ENCODE data around the gene MAB21L2. TPM values are rescaled to one million over a fixed set of nuclear protein-coding genes. Genes with fewer than 3 reads are reported as not detected.

Gene MAB21L2
- total RNA-seq, 1 experiment from 2014 or later: not detected

GRCh38 chr4:150628073-150628472, 46.1 kb downstream of the MAB21L2 start:
- H2BK20ac ChIP-seq (ENCODE audit: low read depth, low read length, poor library complexity, severe bottlenecking): no peak overlapping the region
- no peak overlapping the region for H3K14ac ChIP-seq (ENCODE audit: insufficient read depth, low read length)
- H3K56ac ChIP-seq (ENCODE audit: insufficient read length, low read depth, low read length): no peak overlapping the region
- no peak overlapping the region for H3K23ac ChIP-seq (ENCODE audit: insufficient read length, low read depth, low read length)
- H2BK12ac ChIP-seq (ENCODE audit: insufficient read length, low read depth, low read length): no peak overlapping the region
- no peak overlapping the region for H2BK5ac ChIP-seq (ENCODE audit: insufficient read length, low read length)
- no peaks in the 10 kb centered on the region for H3K79me2 ChIP-seq (ENCODE audit: insufficient read depth, low read length)
- DNase-seq: no peak
- peaks cover 12 to 13% of the 10 kb centered on the region in 2 experiments for H3K4me1 Mint-ChIP-seq
- no peaks in the 10 kb centered on the region; a peak in 2 of 7 replicates for H3K36me3 Mint-ChIP-seq (ENCODE audit: insufficient read depth in 1 of 3, low read depth in 3 of 3)
- no peak overlapping the region for H4K5ac ChIP-seq (ENCODE audit: insufficient read length, low read depth, low read length)
- no peak overlapping the region for H3K18ac ChIP-seq (ENCODE audit: insufficient read length, low read depth, low read length)
- no peaks in the 10 kb centered on the region for H3K23me2 ChIP-seq (ENCODE audit: insufficient read length, low read depth, low read length, poor library complexity, severe bottlenecking)
- H3K4me2 ChIP-seq (ENCODE audit: insufficient read depth, insufficient read length, low read length): no peak overlapping the region
- H3K4ac ChIP-seq (ENCODE audit: low read depth, low read length): no peak overlapping the region
- H3K9me3 ChIP-seq (ENCODE audit: control insufficient read depth, low read depth, low read length): no peaks in the 10 kb centered on the region
- H4K91ac ChIP-seq (ENCODE audit: insufficient read length, low read depth, low read length): no peak overlapping the region
- no peaks in the 10 kb centered on the region for H3K27me3 Mint-ChIP-seq (ENCODE audit: low read depth)
- H3K27ac ChIP-seq (ENCODE audit: insufficient read length, low read depth, low read length): no peak overlapping the region
- H3K79me1 ChIP-seq (ENCODE audit: insufficient read depth, low read depth, low read length, poor library complexity, severe bottlenecking): no peaks in the 10 kb centered on the region
- H4K20me1 ChIP-seq (ENCODE audit: control insufficient read depth, insufficient read depth, insufficient read length): no peaks in the 10 kb centered on the region
- no peak overlapping the region for H2AK5ac ChIP-seq (ENCODE audit: insufficient read length, low read length)
- H3K4me3 Mint-ChIP-seq: no peak overlapping the region
- no peak overlapping the region for H2BK120ac ChIP-seq (ENCODE audit: low read depth, low read length, poor library complexity, severe bottlenecking)
- no CpG with 5 or more reads among the region's 2 CpGs for WGBS (ENCODE audit: extremely low coverage, insufficient read length, low lambda C conversion rate)
- H3K27me3 ChIP-seq (ENCODE audit: insufficient read depth, low read length): no peaks in the 10 kb centered on the region
- no peak overlapping the region for H4K8ac ChIP-seq (replicated peaks; ENCODE audit: insufficient read length, low read depth, low read length)
- no peak overlapping the region for H3K9ac ChIP-seq (ENCODE audit: extremely low read depth, insufficient read length, low read length)
- H2BK15ac ChIP-seq (ENCODE audit: low read depth, low read length): no peak overlapping the region
- H3K9me3 Mint-ChIP-seq: no peaks in the 10 kb centered on the region
- H3T11ph ChIP-seq (ENCODE audit: low read length): no peak overlapping the region
- H3K4me1 ChIP-seq (ENCODE audit: insufficient read depth, low read length): no peaks in the 10 kb centered on the region
- H3K27ac Mint-ChIP-seq: no peak overlapping the region
- no peak overlapping the region for H2AFZ ChIP-seq (ENCODE audit: low read length)
- no peak for TF ChIP-seq CTCF (conservative IDR thresholded peaks at IDR 0.05)

Measured in H9 (cell line).